Spleen (tissue), 11 donors: Measurements from ENCODE around the gene BTAF1. TPM values are rescaled to one million over a fixed set of nuclear protein-coding genes. Genes with fewer than 3 reads are reported as not detected.

Experiments
- DNase-seq: peaks from one replicate; pipeline ENCODE4 v3.0.0-alpha.2; 2020
- H3K27ac ChIP-seq, 8 donors: fragments of 200-600 bp; sonication (generic) in 7 of 8; 1 replicate in 4 of 8; 2 replicates in 4 of 8; pipeline versions ENCODE4 v1.5.0 to v1.8.0; 2016 to 2021; ENCODE audit warnings: inconsistent platforms in 4 of 8, mild to moderate bottlenecking in 4 of 8, moderate library complexity in 1 of 8
- H3K27me3 ChIP-seq, 7 donors: fragments of 200-600 bp; sonication (generic) in 6 of 7; replicated peaks in 1 of 7; 1 replicate in 4 of 7; 2 replicates in 3 of 7; pipeline versions ENCODE4 v1.5.0 to v1.8.0; 2016 to 2021; ENCODE audit warnings: inconsistent platforms in 3 of 7, mild to moderate bottlenecking in 1 of 7
- H3K36me3 ChIP-seq, 6 donors: fragments of 200-600 bp; sonication (generic) in 5 of 6; 1 replicate in 4 of 6; 2 replicates in 2 of 6; pipeline versions ENCODE4 v1.5.0 to v1.8.0; 2016 to 2021; ENCODE audit warnings: inconsistent platforms in 2 of 6
- H3K4me1 ChIP-seq, 6 donors: fragments of 200-600 bp; sonication (generic) in 5 of 6; 1 replicate in 3 of 6; 2 replicates in 3 of 6; pipeline versions ENCODE4 v1.5.0 to v1.8.0; 2016 to 2021; ENCODE audit warnings: inconsistent platforms in 3 of 6
- H3K4me3 ChIP-seq, 8 donors: fragments of 200-600 bp; sonication (generic) in 7 of 8; 1 replicate in 4 of 8; 2 replicates in 4 of 8; pipeline versions ENCODE4 v1.5.0 to v1.8.0; 2016 to 2021; ENCODE audit warnings: inconsistent platforms in 4 of 8, mild to moderate bottlenecking in 4 of 8, moderate library complexity in 2 of 8
- H3K9me3 ChIP-seq, 8 donors: fragments of 200-600 bp; sonication (generic) in 7 of 8; 1 replicate in 4 of 8; 2 replicates in 4 of 8; pipeline versions ENCODE4 v1.5.0 to v1.8.0; 2016 to 2021; ENCODE audit warnings: inconsistent platforms in 4 of 8
- POLR2A ChIP-seq, 3 donors: fragments of 450-650 bp; IDR thresholded peaks; one replicate each; pipeline ENCODE4 v1.5.1; 2017; ENCODE audit warnings: antibody characterized with exemption in 3 of 3, mild to moderate bottlenecking in 1 of 3
- POLR2AphosphoS5 ChIP-seq, 3 donors: sonication (generic); formaldehyde crosslinking; IDR thresholded peaks; one replicate each; pipeline ENCODE4 v1.5.1; 2017; ENCODE audit warnings: antibody characterized with exemption in 3 of 3
- WGBS, 5 donors: extraction: QIAGEN DNeasy Blood & Tissue Kit in 3 of 5; methylation state at CpG; one replicate each; pipeline versions ENCODE4 v1.1.5 to v1.1.7; 2013 to 2018; 5-methylcytosine and 5-hydroxymethylcytosine counted together
- intact Hi-C: fragments of 100-400 bp; cut with DNase I; formaldehyde crosslinking; loops from one replicate; pipeline ENCODE4 v1.15.0; 2023; ENCODE audit warnings: low total_unique reads
- polyA plus RNA-seq, 3 donors: library from polyadenylated mRNA; stranded (reverse); fragments of 200-250 nt; gene quantifications; one replicate each; pipeline ENCODE4 v1.2.1, GENCODE V29; 2013
- total RNA-seq, 7 donors: library from RNA; depleted of rRNA in 3 of 7; stranded (reverse); fragments of >200 nt in 3 of 7; fragmentation: NEBNext Ultra II Directional in 4 of 7; extraction: Animal tissue kit (Norgen Biotek cat#: 25700) in 4 of 7; gene quantifications; one replicate each; pipeline versions ENCODE4 v1.1.0 to v1.2.1, GENCODE V29; 2016 to 2021
- TF ChIP-seq, protein P1 (sequence below), 11 experiments: fragments of 200-600 bp in 7 of 11; fragments of 450-650 bp in 4 of 11; sonication (generic) in 4 of 11; IDR thresholded peaks in 8 of 11; conservative IDR thresholded peaks in 3 of 11; 1 replicate in 7 of 11; 2 replicates in 4 of 11; pipeline versions ENCODE4 v1.4.0 to v1.8.0; 2016 to 2021; ENCODE audit warnings: antibody characterized with exemption in 11 of 11, inconsistent platforms in 4 of 11, mild to moderate bottlenecking in 1 of 11
- donor health status: healthy with polysubstance abuse.
- donor health status: DM: no; HTN: no; CAD: no; lungs with moderate emphysema.
- donor health status: DM: no; HTN: no; CAD: no.
- donor health status: Bipolar disorder and iron deficiency.
- donor health status: healthy.
- donor health status: DM: no; HTN: no; CAD: no.
- donor health status: DM: yes; HTN: yes; CAD: no.

Gene BTAF1
- total and polyA plus RNA-seq, 10 donors, result 8.8 to 69.2 (median 50.2) TPM

GRCh38 chr10:92047215-92047614 is 123.6 kb downstream of the BTAF1 start:
- H3K36me3 ChIP-seq, result peaks cover 0 to 19% (median 6%) of the 10 kb centered on the region in 6 donors
- H3K9me3 ChIP-seq, result no peaks in the 10 kb centered on the region
- no peaks in the 10 kb centered on the region for H3K27me3 ChIP-seq
- no peak overlapping the region for H3K4me3 ChIP-seq
- H3K27ac ChIP-seq, result no peak overlapping the region
- peaks cover 0 to 12% (median 2%) of the 10 kb centered on the region in 6 donors for H3K4me1 ChIP-seq
- no peak for DNase-seq
- TF ChIP-seq POLR2AphosphoS5 (IDR thresholded peaks at IDR 0.05), result no peak
- no peak for TF ChIP-seq POLR2A (IDR thresholded peaks at IDR 0.05)
- TF ChIP-seq, protein P1, sequence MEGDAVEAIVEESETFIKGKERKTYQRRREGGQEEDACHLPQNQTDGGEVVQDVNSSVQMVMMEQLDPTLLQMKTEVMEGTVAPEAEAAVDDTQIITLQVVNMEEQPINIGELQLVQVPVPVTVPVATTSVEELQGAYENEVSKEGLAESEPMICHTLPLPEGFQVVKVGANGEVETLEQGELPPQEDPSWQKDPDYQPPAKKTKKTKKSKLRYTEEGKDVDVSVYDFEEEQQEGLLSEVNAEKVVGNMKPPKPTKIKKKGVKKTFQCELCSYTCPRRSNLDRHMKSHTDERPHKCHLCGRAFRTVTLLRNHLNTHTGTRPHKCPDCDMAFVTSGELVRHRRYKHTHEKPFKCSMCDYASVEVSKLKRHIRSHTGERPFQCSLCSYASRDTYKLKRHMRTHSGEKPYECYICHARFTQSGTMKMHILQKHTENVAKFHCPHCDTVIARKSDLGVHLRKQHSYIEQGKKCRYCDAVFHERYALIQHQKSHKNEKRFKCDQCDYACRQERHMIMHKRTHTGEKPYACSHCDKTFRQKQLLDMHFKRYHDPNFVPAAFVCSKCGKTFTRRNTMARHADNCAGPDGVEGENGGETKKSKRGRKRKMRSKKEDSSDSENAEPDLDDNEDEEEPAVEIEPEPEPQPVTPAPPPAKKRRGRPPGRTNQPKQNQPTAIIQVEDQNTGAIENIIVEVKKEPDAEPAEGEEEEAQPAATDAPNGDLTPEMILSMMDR (IDR thresholded peaks at IDR 0.05 in 8 of 11, conservative IDR thresholded peaks at IDR 0.05 in 3 of 11), result no peak
- intact Hi-C loops, result no loop called here

- WGBS, 5 donors, result 93 to 95% (median 94%) methylated on average over 18 of the region's 18 CpGs
- intact Hi-C loops, result no loop called here
- no peaks in the 10 kb centered on the region for H3K27me3 ChIP-seq
- no peak overlapping the region for H3K27ac ChIP-seq
- TF ChIP-seq POLR2AphosphoS5 (IDR thresholded peaks at IDR 0.05), result peak in 1 of 3 donors; percentile 38
- TF ChIP-seq, protein P1 (IDR thresholded peaks at IDR 0.05 in 8 of 11, conservative IDR thresholded peaks at IDR 0.05 in 3 of 11), result no peak
- H3K4me3 ChIP-seq, result no peak overlapping the region
- DNase-seq, result no peak
- no peaks in the 10 kb centered on the region for H3K9me3 ChIP-seq
- H3K4me1 ChIP-seq, result peaks cover 0 to 12% (median 2%) of the 10 kb centered on the region in 6 donors
- H3K36me3 ChIP-seq, result peaks cover 0 to 41% (median 9%) of the 10 kb centered on the region in 6 donors
Observed at GRCh38 chr10:92052088-92052487, 128.5 kb downstream of the BTAF1 start.

DNA sequence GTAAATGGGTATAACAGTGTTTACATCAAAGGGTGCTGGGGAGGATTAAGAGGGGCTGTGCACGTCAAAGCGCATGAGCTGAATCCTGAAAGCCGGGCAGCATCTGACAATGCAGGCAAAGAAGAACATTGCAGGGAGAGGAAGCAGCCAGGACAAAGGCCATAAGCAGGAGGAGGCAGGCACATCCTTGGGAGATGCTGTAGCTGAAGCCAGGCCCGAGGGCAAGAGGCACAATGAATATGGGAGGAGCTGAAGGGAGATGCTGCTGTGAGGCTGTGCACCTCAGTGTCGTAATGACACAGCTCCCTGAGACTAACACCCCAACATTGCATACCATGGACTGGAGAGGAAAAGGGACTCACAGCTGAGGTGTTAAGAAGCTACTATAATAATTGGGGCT is 129.2 kb downstream of the BTAF1 start:
- Histone ChIP-seq H3K4me1 (peaks cover 0 to 10% (median 2%) of the 10 kb centered on the region in 6 donors), H3K4me3 (no peak overlapping the region), H3K36me3 (peaks cover 0 to 46% (median 9%) of the 10 kb centered on the region in 6 donors), H3K27ac (no peak overlapping the region), H3K27me3 (no peaks in the 10 kb centered on the region), H3K9me3 (no peaks in the 10 kb centered on the region)
- 84 to 90% (median 89%) methylated on average over 5 of the region's 5 CpGs for WGBS, 5 donors
- TF ChIP-seq, protein P1 (IDR thresholded peaks at IDR 0.05 in 8 of 11, conservative IDR thresholded peaks at IDR 0.05 in 3 of 11), result no peak
- TF ChIP-seq POLR2A (IDR thresholded peaks at IDR 0.05) (no peak), POLR2AphosphoS5 (IDR thresholded peaks at IDR 0.05) (no peak)
- intact Hi-C loops, result no loop called here
- no peak for DNase-seq

- Histone ChIP-seq H3K4me1 (peaks cover 0 to 3% (median 0%) of the 10 kb centered on the region in 6 donors), H3K9me3 (no peaks in the 10 kb centered on the region), H3K27me3 (no peaks in the 10 kb centered on the region), H3K4me3 (no peak overlapping the region), H3K27ac (no peak overlapping the region), H3K36me3 (peaks cover 0 to 47% (median 9%) of the 10 kb centered on the region in 6 donors)
- no peak for TF ChIP-seq POLR2AphosphoS5 (IDR thresholded peaks at IDR 0.05)
- TF ChIP-seq, protein P1 (IDR thresholded peaks at IDR 0.05 in 8 of 11, conservative IDR thresholded peaks at IDR 0.05 in 3 of 11), result no peak
- no peak for TF ChIP-seq POLR2A (IDR thresholded peaks at IDR 0.05)
- intact Hi-C loops, result no loop called here
- no peak for DNase-seq
Observed at GRCh38 chr10:92054807-92055206, 131.2 kb downstream of the BTAF1 start.
